Stimulated activated CD4-positive, alpha-beta T cell treated with anti-CD3 and anti-CD28 coated beads, Interleukin-4, amount 100 ng/mL, for 24 hours (primary cell): Measurements from ENCODE around the gene PARD6G.

Source experiments
- DNase-seq: peaks from one replicate; pipeline ENCODE4 v3.0.0-alpha.2; 2020

The PARD6G gene

GRCh38 chr18:80143881-80144280 lies 103.4 kb downstream of the PARD6G start:
- DNase-seq: no peak

GRCh38 chr18:80140455-80140985 lies 106.8 kb downstream of the PARD6G start:
- DNase-seq: no peak

GRCh38 chr18:80137976-80138375 lies 109.3 kb downstream of the PARD6G start:
- no peak for DNase-seq

- DNase-seq: no peak
These were observed 110.2 kb downstream of the PARD6G start for GRCh38 chr18:80137137-80137536.

DNA sequence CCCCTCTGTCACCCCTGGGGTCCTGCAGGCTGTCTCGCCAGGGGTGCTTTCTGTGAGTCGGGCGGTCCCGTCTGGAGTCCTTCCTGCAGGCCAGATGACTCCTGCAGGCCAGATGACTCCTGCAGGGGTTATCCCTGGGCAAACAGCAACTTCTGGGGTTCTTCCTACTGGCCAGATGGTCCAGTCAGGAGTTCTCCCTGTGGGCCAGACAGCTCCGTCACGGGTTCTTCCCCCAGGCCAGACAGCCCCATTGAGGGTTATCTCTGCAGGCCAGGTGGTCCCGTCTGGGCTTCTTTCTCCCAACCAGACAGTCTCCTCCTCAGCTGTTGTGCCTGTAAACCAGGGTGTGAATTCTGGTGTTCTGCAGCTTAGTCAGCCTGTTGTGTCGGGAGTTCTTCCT lies 110.6 kb downstream of the PARD6G start:
- DNase-seq: no peak

DNA sequence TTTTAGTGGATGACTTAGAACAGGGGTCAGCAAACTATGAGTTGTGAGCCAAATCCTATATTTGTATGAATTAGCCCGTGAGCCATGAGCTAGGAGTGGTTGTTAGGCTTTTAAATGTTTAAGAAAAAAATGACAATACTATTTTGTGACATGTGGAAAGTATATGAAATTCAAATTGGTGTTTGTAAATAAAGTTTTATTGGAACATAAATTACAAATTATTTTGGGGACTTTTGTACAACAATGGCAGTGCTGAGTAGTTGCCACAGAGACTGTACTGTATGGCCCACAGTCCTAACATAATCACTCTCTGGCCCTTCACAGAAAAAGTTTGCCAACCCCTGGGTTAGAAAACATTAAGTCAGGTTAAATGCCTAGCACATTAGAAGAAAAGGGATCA lies 112.2 kb downstream of the PARD6G start:
- DNase-seq: no peak

DNA sequence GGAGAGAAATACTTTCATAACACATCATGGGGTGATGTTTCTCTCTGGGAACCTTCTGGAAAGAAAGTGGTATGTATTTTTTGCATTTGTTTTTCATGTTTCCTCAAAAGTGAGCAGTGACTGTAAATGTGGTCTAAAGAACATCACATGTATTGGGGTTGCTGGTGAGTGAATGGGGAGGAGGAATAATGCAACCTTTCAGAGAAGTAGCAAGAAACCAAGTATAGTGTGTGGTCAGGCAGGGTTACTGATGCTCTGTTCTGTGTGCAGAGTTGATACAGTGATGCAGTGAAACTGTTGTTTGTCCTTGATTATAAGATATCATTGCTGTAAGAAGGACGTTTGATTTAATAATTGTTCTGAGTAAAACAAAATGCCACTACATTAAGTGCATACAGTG lies 114.2 kb downstream of the PARD6G start:
- no peak for DNase-seq

DNA sequence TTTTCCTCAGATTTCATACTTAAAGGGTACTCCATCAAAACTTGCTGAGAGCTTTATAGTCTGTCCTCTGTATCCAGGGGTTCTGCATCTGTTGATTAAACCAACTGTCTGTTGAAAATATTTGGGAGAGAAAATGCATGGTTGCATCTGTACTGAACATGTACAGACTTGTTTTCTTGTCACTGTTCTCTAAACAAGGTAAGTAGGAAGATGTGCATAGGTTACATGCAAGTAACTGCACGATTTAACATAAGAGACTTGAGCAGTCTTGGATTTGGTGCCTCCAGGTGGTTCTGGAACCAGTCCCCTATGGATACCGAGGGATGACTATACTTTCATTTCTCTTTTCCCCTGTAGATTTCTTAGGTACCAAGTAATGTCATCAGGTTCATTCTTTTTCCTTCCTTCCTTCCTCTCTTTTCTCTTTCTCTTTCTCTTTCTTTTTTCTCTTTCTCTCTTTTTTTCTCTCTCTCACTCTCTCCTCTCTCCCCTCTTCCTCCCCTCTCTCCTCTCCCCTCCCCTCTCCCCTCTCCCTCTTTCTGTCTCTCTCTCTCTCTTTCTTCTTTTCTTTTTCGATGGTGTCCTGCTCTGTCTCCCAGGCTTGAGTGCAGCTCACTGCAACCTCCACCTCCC lies 115.0 kb downstream of the PARD6G start:
- no peak for DNase-seq

DNA sequence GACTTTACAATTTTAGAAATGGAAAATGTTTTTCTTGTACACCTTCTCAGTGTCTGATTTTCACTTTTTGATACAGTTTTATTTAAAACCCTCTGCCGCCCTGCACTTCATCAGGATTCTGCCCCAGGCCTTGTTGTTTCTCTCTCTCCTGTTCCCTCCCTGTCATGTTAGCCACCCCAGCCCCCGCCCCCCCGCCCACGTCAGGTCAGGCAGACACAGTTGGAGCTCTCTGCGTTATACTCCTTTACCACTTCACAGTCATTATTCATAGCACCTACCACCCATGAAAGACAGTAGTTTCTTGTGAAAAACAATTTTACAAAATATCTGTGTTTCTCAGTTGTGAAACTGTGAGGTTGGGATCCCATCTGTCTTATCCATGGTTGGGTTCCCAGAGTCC lies 116.8 kb downstream of the PARD6G start:
- DNase-seq: no peak

- no peak for DNase-seq
These were observed 117.5 kb downstream of the PARD6G start for GRCh38 chr18:80129672-80130367.

GRCh38 chr18:80127635-80128034 lies 119.7 kb downstream of the PARD6G start:
- no peak for DNase-seq

- no peak for DNase-seq
These were observed 120.5 kb downstream of the PARD6G start for GRCh38 chr18:80126797-80127196.

GRCh38 chr18:80124131-80124530 lies 123.2 kb downstream of the PARD6G start:
- no peak for DNase-seq

DNA sequence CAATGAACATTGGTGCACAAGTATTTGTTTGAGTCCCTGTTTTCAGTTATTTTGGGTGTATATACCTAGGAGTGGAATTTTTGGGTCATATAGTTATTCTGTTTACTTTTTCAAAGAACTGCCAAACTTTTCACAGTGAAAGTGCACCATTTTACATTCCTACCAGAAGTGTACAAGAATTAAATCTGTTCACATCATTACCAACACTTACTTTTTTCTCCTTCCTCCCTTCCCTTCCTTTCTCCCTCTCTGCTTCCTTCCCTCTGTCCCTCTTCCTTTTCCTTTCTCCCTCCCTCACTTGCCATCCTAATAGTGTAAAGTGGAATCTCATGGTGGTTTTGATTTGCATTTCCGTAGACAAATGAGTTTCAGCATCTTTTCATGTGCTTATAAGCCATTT lies 126.4 kb downstream of the PARD6G start:
- no peak for DNase-seq

GRCh38 chr18:80119111-80119510 lies 128.2 kb downstream of the PARD6G start:
- no peak for DNase-seq

DNA sequence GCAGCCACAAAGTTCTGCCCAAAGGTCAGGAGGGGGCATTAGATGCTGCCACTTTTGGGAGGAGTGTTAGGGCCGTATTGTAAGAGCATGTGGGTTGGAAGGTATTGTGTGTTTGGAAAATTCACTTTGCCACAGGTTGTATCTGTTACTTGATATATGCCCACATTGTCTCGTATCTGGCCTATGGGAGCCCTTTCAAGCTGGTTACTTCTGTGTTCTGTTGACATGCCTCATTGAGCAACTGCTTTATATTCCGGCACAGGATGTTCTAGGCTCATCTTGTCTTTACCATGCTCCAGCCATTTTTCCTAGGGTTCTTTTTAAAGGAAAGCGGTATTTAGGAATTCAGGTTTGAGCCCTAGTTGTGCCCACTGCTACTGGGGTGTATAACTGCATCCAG lies 132.3 kb downstream of the PARD6G start:
- DNase-seq: no peak

- no peak for DNase-seq
These were observed 134.6 kb downstream of the PARD6G start for GRCh38 chr18:80112624-80113248.

- peak; percentile 36 for DNase-seq
These were observed 137.6 kb downstream of the PARD6G start for GRCh38 chr18:80109676-80110078.

DNA sequence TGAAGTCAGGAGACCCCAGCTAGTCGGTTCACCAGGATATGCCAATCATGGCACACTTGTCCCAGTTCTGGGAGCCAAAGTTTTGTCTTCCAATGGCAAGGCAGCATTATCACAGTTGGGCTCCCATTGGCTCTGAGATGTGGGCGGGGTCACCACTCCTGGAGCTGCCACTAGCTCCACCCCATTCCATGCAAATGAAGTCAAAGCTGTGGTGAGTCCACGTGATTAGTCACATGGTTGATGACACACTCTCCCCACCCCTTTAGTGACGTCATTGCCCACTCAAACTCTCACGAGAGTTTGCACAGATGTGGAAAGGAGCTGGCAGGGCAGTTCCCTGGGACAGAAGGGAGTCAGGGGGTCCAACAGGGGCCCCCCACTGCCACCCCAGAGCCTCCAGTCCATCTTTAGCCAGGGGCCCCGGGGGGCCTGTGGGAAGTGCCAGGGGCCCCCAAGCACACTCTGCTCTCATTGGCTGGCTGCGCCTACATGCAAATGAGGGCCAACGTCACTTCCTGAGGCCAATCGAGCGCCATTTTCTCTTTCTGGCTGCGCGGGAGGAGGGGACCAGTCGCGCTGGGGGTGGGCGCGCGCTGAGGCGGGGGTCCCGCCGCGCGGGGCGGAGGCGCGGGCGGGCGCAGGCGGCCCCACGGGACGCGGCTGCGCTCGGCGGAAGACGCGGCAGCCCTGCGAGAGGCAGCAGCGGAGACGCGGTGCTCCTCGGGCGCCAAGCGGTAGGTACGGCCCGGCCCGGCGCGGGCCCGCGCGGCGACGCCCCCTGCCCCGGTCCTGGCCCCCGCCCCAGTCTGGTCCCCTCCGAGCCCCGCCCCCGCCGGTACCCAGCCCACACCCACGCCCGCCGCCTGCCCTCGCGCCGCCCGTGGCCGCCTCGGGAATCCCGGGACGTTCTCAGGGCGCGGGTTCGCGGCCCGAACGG lies 138.3 kb downstream of the PARD6G start, which contains the start of gene ADNP2:
ADNP2 (plus strand) TSS at position 524 of the 937 bp plus-strand sequence. CDS start 8,281 bp downstream, outside the sequence.
- peak; percentile 87 for DNase-seq

DNA sequence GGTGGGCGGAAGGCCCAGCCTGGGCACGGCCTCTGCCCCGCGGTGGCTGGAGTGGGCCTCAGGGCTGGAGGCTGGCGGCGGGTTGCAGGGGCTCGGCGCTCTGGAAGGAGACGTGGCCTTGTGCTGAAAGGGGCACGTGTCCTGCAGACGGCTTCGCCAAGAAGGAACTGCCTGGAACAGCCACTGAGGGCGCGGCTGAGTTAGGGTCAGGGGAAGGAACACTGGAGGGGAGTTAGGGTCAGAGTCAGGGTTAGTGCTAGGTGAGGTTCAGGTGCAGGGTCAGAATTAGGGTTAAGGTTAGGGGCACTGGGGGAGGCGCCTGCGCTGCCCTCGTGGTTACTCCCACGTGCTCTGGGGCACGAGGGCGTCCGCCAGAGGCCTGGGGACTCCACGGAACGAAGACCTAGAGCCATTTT lies 139.2 kb downstream of the PARD6G start:
- DNase-seq: no peak

- DNase-seq: no peak
These were observed 139.9 kb downstream of the PARD6G start for GRCh38 chr18:80107426-80107825.
